K562 (cell line): Measurements from ENCODE around the gene NELFE. TPM values are rescaled to one million over a fixed set of nuclear protein-coding genes. Genes with fewer than 3 reads are reported as not detected.
A peak's percentile ranks its signal among the peaks of the same experiment; 100 is the strongest.

Experiments
- CLOCK ChIP-seq: fragments of 250-450 bp; sonication (Bioruptor Pico); IDR thresholded peaks from 2 replicates; pipeline ENCODE4 v1.4.0; 2020; ENCODE audit warnings: mild to moderate bottlenecking, moderate library complexity, borderline replicate concordance
- CREB1 ChIP-seq, 2 experiments: sonication (generic) in 1 of 2; formaldehyde crosslinking in 1 of 2; IDR thresholded peaks; 2 replicates each; pipeline versions ENCODE4 v1.6.1 to v1.8.0; 2012 to 2022; ENCODE audit warnings: inconsistent platforms in 1 of 2, mild to moderate bottlenecking in 1 of 2, missing genetic modification reagents in 1 of 2, moderate library complexity in 1 of 2
- E4F1 ChIP-seq: fragments of 250-450 bp; sonication (Bioruptor Pico); IDR thresholded peaks from 2 replicates; pipeline ENCODE4 v1.5.0; 2021; ENCODE audit warnings: mild to moderate bottlenecking, borderline replicate concordance
- ERF ChIP-seq: fragments of 450-650 bp; formaldehyde crosslinking; IDR thresholded peaks from 2 replicates; pipeline ENCODE4 v1.4.0; 2020; ENCODE audit warnings: mild to moderate bottlenecking, mixed read lengths
- HCFC1 ChIP-seq: IDR thresholded peaks from 2 replicates; pipeline ENCODE4 v1.6.1; 2012; ENCODE audit warnings: low read depth, low read length, improper control_type of control experiment
- NFE2L1 ChIP-seq: fragments of 450-650 bp; IDR thresholded peaks from 2 replicates; pipeline ENCODE4 v1.6.1; 2016; ENCODE audit warnings: missing genetic modification characterization, low read depth, mild to moderate bottlenecking, missing compliant biosample characterization, moderate library complexity, borderline replicate concordance
- PBX2 ChIP-seq, 2 experiments: IDR thresholded peaks in 1 of 2; conservative IDR thresholded peaks in 1 of 2; 2 replicates each; pipeline ENCODE4 v1.6.1; 2016; ENCODE audit warnings: low read depth in 2 of 2, mild to moderate bottlenecking in 1 of 2, missing compliant biosample characterization in 1 of 2, missing genetic modification characterization in 1 of 2, moderate library complexity in 1 of 2
- RBM17 ChIP-seq: fragments of 200-400 bp; formaldehyde crosslinking; IDR thresholded peaks from 2 replicates; pipeline ENCODE4 v1.6.1; 2017; ENCODE audit warnings: low read depth, mild to moderate bottlenecking, low read length, borderline replicate concordance
- SMARCE1 ChIP-seq: fragments of 450-650 bp; IDR thresholded peaks from 2 replicates; pipeline ENCODE4 v1.7.1; 2016; ENCODE audit warnings: mild to moderate bottlenecking
- SP2 ChIP-seq: IDR thresholded peaks from 2 replicates; pipeline ENCODE4 v1.6.1; 2011; ENCODE audit warnings: mild to moderate bottlenecking, low read depth, low read length, moderate library complexity; ENCODE audit not compliant: poor library complexity, severe bottlenecking; ENCODE audit errors: extremely low read depth
- ZNF165 ChIP-seq: fragments of 250-450 bp; sonication (Bioruptor Pico); IDR thresholded peaks from 2 replicates; pipeline ENCODE4 v1.4.0; 2020; ENCODE audit warnings: borderline replicate concordance
- ZNF324 ChIP-seq: fragments of 250-450 bp; sonication (Bioruptor Pico); IDR thresholded peaks from 2 replicates; pipeline ENCODE4 v1.4.0; 2020; ENCODE audit warnings: mild to moderate bottlenecking
- ZNF431 ChIP-seq: sonication (generic); formaldehyde crosslinking; IDR thresholded peaks from 2 replicates; pipeline ENCODE4 v1.8.0; 2022; ENCODE audit warnings: mild to moderate bottlenecking, missing genetic modification reagents
- ZNF717 ChIP-seq: fragments of 250-450 bp; sonication (Bioruptor Pico); IDR thresholded peaks from 2 replicates; pipeline ENCODE4 v1.5.0; 2021
- polyA plus RNA-seq, 8 experiments: library from polyadenylated mRNA; depleted of rRNA in 4 of 8; stranded (reverse) in 5 of 8; unstranded in 3 of 8; fragments of >200 nt; fragmentation: Nextera tagmentation in 2 of 8; fragmentation: Illumina TruSeq in 1 of 8; extraction: Ambion mirVana in 2 of 8; extraction: Trizol in 1 of 8; gene quantifications; 2 replicates each; pipeline versions ENCODE4 v1.2.1 to v1.2.3, GENCODE V29; 2011 to 2014; ENCODE audit warnings: inconsistent platforms in 1 of 8, missing spikeins in 1 of 8
- total RNA-seq, 7 experiments: library from RNA; depleted of rRNA in 6 of 7; stranded (reverse); fragments of >200 nt in 6 of 7; fragmentation: Illumina TruSeq in 2 of 7; extraction: Trizol in 2 of 7; gene quantifications; 2 replicates each; pipeline versions ENCODE4 v1.2.1 to v1.2.3, GENCODE V29; 2011 to 2021; ENCODE audit warnings: low replicate concordance in 1 of 7

NELFE gene
- total and polyA plus RNA-seq, 9 of the 15 experiments (the other 6 are each of a cell fraction or from before 2014, with no cell fraction given): 15.2 to 157 (median 91.5) TPM

GRCh38 chr6:31958741-31959739, at the start of gene NELFE, which contains the start of gene SKIC2 (continued):
- no peak for TF ChIP-seq CLOCK (CRISPR knock-in tag)
- no peak for TF ChIP-seq PBX2 (CRISPR knock-in tag; IDR thresholded peaks at IDR 0.05; ENCODE audit: low read depth)
- peak; percentile 62 for TF ChIP-seq PBX2 (tag; conservative IDR thresholded peaks at IDR 0.05; ENCODE audit: low read depth)
- no peak for TF ChIP-seq ZNF717 (CRISPR knock-in tag)
- TF ChIP-seq ERF (CRISPR knock-in tag): peak; percentile 93; the same call in 1 of the 2 replicates
- TF ChIP-seq NFE2L1 (tag): no peak
- no peak for TF ChIP-seq SP2
- TF ChIP-seq HCFC1: peak; percentile 95
- TF ChIP-seq ZNF324 (CRISPR knock-in tag): peak; percentile 61; the same call in 1 of the 2 replicates
- TF ChIP-seq ZNF431 (CRISPR knock-in tag): no peak
- TF ChIP-seq E4F1 (CRISPR knock-in tag): peak; percentile 41; the same call in 1 of the 2 replicates
- TF ChIP-seq ZNF165 (CRISPR knock-in tag): peak; percentile 91; the same call in 1 of the 2 replicates
- peak; percentile 57; the same call in 1 of the 2 replicates for TF ChIP-seq SMARCE1
- TF ChIP-seq RBM17: no peak
- TF ChIP-seq CREB1 (IDR thresholded peaks at IDR 0.05): peak; percentile 99
- peak; percentile 99 for TF ChIP-seq CREB1 (CRISPR knock-in tag; IDR thresholded peaks at IDR 0.05)
